Measurements from ENCODE around the gene NLRP1. TPM values are rescaled to one million over a fixed set of nuclear protein-coding genes. Genes with fewer than 3 reads are reported as not detected.

The NLRP1 gene
- total and polyA plus RNA-seq, 9 of the 15 experiments (the other 6 are each of a cell fraction or from before 2014, with no cell fraction given) = 4.0 to 69.4 (median 27.7) TPM

- TF ChIP-seq FOXA1 (IDR thresholded peaks at IDR 0.05; ENCODE audit: borderline replicate concordance) = no peak
- no peak for TF ChIP-seq MXI1 (IDR thresholded peaks at IDR 0.05; ENCODE audit: low read depth, low read length)
- peak; percentile 90 for TF ChIP-seq MAFF (IDR thresholded peaks at IDR 0.05; ENCODE audit: low read length)
- TF ChIP-seq KLF10 (CRISPR knock-in tag; IDR thresholded peaks at IDR 0.05) = no peak
- no peak for TF ChIP-seq IRF9 (tag; IDR thresholded peaks at IDR 0.05)
- TF ChIP-seq FOS (IDR thresholded peaks at IDR 0.05; ENCODE audit: extremely low read depth, insufficient read length) = no peak
- TF ChIP-seq ZNF324 (CRISPR knock-in tag; IDR thresholded peaks at IDR 0.05) = no peak
- no peak for TF ChIP-seq TFAM (CRISPR knock-in tag; conservative IDR thresholded peaks at IDR 0.05)
- peak; percentile 33; the same call in 1 of the 2 replicates for TF ChIP-seq HMBOX1 (IDR thresholded peaks at IDR 0.05)
- TF ChIP-seq BDP1 (IDR thresholded peaks at IDR 0.05; ENCODE audit: insufficient read depth, insufficient read length) = no peak
- TF ChIP-seq KHSRP (IDR thresholded peaks at IDR 0.05) = no peak
- TF ChIP-seq UBTF (IDR thresholded peaks at IDR 0.05; ENCODE audit: borderline replicate concordance in 1 of 2, low read depth in 2 of 2, low read length in 2 of 2) = no peak
- no peak for TF ChIP-seq FOXK2 (conservative IDR thresholded peaks at IDR 0.05 in 1 of 2, IDR thresholded peaks at IDR 0.05 in 1 of 2; ENCODE audit: low read depth in 2 of 2)
- no peak for TF ChIP-seq ZFPM2 (CRISPR knock-in tag; IDR thresholded peaks at IDR 0.05)
- TF ChIP-seq HINFP (tag; conservative IDR thresholded peaks at IDR 0.05; ENCODE audit: low read depth) = no peak
- TF ChIP-seq DDX20 (tag; IDR thresholded peaks at IDR 0.05; ENCODE audit: low read depth) = no peak
- TF ChIP-seq GABPB1 (CRISPR knock-in tag; IDR thresholded peaks at IDR 0.05) = no peak
- TF ChIP-seq MEIS2 (IDR thresholded peaks at IDR 0.05; ENCODE audit: partially characterized antibody) = no peak
- TF ChIP-seq VEZF1 (CRISPR knock-in tag; IDR thresholded peaks at IDR 0.05) = no peak
- no peak for TF ChIP-seq ZNF76 (CRISPR knock-in tag; IDR thresholded peaks at IDR 0.05; ENCODE audit: borderline replicate concordance)
- peak; percentile 79; the same call in 1 of the 2 replicates for TF ChIP-seq GTF2A2 (tag; IDR thresholded peaks at IDR 0.05)
Measured at GRCh38 chr17:5619088-5619740, 34.9 kb upstream of the NLRP1 start (continued).

All from K562 (cell line).